GM21526 (cell line): Measurements from ENCODE around the gene CHRM3.

Experiments used
- ATAC-seq: cut with Tn5 transposase; IDR thresholded peaks from one replicate; pipeline ENCODE4 v1.9.1; 2021; ENCODE audit warnings: moderate library complexity; ENCODE audit not compliant: unreplicated experiment, low FRiP score

Gene CHRM3

GRCh38 chr1:239394107-239394506 is 7.7 kb downstream of the CHRM3 start:
- ATAC-seq = no peak

- no peak for ATAC-seq
Measured at GRCh38 chr1:239413916-239414315, 27.5 kb downstream of the CHRM3 start.

DNA sequence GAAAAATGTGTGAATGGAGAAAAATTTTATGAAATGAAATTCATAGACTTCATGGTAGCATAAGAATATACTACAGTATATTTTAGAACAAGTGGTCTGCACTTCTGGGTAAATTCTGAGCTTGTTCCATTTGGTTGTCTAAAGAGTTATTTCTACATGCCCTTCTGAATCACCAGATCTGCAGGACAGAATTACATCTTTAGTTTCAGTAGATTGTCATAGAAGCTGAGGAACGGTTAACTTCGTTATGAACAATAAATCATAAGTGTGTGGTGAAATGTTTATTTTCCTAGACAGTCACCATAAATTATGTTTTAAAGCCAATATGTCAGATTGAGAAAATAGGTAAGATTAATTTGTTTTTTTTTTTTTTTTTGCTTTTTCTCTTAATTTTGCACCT is 30.9 kb downstream of the CHRM3 start:
- no peak for ATAC-seq

- no peak for ATAC-seq
Measured at GRCh38 chr1:239417986-239418640, 31.7 kb downstream of the CHRM3 start.

DNA sequence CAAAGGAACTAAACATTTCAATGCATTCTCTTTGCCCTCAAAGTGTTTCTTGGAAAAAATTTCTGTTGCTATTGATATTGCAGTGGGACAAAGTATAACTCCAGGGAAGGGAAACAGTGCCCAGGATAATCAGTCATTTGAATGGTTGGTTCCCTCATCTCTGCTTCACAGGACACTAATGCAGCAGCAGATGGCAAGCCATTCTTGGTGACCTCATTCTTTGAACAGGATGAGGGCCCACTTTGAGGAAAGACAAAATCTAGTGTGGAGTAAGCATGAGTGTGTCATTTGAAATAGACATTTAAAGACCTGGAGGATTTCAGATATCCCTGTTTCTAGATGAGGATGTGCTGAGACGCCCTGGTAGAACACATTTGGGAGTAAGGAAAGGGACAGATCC is 32.3 kb downstream of the CHRM3 start:
- no peak for ATAC-seq

- no peak for ATAC-seq
Measured at GRCh38 chr1:239421811-239422210, 35.4 kb downstream of the CHRM3 start.

DNA sequence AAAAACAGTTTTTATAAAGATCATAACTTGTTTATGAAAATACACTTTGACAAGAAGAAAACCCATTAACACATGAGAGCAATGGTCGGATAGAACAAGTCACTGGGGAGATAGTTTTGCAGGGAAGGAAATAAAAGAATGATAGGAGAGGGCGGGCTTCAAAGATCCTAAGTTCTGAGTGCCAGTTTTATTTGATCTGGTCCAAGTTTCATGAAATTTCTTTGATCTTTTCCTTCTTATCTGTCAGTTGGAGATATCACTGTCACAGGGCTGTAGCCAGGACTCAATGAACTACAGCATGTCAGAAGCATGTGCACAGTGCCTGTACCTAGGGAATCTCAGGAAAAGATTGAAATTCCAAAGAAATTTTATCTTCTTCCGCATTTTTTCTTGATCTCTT is 36.5 kb downstream of the CHRM3 start:
- no peak for ATAC-seq

- no peak for ATAC-seq
Measured at GRCh38 chr1:239426821-239427475, 40.6 kb downstream of the CHRM3 start.

- no peak for ATAC-seq
Measured at GRCh38 chr1:239427712-239428111, 41.3 kb downstream of the CHRM3 start.

GRCh38 chr1:239428120-239428710 is 41.8 kb downstream of the CHRM3 start:
- ATAC-seq = no peak

- ATAC-seq = no peak
Measured at GRCh38 chr1:239429163-239429562, 42.8 kb downstream of the CHRM3 start.

GRCh38 chr1:239432255-239432654 is 45.9 kb downstream of the CHRM3 start:
- no peak for ATAC-seq

DNA sequence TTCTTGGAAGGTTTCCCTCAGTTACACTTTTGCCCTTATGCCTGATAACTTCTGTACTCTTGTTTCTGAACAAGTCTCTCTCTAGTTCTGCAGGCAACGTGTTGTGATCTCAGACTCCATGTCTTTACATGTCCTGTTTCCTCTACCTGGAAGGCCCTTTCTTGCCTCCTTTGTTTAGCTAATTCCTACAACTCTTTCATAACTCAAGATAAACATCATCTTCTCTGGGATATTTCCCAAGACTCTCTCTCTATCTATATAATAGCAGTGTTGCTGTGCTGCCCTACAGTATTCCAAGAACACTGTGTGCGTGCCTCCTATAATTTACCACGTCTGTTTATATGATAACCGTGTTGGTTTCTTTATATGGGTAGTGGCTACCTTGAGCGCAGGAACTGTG is 47.8 kb downstream of the CHRM3 start:
- no peak for ATAC-seq
